ENCODE data around the gene ZNF862. TPM values are rescaled to one million over a fixed set of nuclear protein-coding genes. Genes with fewer than 3 reads are reported as not detected.

Gene ZNF862
- polyA plus RNA-seq, 12 donors = 7.4 to 24.0 (median 10.6) TPM; not detected in 1

- no peak for DNase-seq
Observed at GRCh38 chr7:149809215-149809614, 29.0 kb upstream of the ZNF862 start.

DNA sequence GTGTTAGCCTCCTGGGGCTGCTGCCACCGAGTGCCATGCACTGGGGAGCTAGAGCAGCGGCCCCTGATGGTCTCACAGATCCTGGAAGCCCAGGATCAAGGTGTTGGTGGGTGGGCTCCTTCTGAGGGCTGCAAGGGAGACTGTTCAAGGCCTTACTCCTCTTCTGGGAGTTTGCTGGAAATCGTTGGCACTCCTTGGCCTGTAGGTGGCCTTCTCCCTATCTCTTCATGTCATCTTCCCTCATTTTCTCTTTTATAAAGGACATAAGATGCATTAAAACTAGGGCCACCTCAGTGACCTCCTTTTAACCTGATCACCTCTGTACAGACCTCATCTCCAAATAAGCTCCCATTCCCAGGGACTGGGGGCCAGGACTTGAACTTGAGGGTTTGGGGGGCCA lies 27.0 kb upstream of the ZNF862 start:
- DNase-seq = no peak

DNA sequence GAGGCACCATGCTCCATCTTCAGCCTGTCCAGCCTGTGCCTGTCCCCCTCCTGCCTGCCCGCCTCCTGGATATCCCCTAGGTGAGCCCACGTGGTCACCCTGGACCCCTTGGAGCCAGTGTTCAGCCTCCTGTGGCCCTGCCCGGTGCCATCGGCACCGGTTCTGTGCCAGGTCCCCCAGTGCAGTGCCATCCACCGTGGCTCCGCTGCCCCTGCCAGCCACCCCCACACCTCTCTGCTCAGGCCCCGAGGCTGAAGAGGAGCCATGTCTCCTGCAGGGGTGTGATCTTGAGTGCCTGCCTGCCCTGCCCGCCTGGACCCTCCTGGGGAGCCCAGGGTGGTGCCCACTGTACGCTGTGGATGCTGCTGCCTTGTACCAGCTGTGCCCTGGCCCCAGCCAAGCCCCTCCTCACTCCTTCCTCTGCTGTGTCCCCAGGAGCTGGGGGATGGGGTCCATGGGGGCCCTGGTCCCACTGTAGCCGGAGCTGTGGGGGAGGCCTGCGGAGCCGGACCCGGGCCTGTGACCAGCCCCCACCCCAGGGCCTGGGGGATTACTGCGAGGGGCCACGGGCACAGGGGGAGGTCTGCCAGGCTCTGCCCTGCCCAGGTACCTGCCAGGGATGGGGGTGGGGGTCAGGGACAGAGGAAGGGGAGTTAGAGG lies 26.2 kb upstream of the ZNF862 start:
- DNase-seq = no peak

DNA sequence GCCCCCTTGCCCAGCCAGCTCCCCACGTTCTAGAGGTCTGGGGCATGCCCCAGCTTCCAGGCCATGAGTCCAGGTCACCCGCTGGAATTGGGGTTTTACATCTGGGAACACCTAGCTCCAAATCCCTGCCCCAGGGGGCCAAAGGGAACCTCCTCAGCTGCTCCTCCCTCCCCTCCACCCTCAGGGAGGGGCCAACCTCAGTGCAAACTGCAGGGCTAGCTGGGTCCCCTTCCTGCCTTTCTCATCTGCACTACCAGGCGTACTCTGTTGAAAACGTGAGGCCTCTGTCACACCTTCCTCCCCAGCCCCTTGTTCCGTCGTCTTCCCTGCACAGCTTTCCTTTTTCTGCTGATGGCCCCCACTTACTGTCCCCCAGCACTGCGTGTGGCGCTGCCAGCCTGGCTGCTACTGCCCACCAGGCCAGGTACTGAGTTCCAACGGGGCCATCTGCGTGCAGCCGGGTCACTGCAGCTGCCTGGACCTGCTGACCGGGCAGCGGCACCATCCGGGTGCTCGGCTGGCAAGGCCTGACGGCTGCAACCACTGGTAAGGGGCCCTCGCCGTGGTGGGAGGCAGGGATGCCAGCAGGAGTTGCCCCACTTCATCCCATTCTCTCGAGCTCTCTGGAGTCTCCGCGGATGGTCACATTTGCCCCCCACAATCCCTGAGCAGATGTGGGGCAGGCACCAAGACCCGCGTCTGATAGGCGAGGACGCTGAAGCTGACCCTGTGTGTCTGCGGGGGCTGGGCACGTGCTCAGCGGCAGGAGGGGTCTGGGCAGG lies 24.7 kb upstream of the ZNF862 start:
- DNase-seq = no peak

DNA sequence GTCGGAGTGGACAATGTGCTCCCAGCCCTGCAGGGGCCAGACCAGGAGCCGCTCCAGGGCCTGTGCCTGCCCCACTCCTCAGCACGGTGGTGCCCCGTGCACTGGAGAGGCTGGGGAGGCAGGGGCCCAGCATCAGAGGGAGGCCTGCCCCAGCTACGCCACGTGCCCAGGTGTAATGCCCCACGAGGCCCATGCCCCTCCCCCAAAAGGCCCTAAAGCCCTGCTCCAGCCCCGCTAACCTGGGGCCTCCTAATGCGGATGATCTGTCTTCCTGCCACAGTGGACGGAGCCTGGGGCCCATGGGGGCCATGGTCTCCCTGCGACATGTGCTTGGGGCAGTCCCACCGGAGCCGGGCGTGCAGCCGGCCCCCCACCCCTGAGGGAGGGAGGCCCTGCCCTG lies 23.7 kb upstream of the ZNF862 start:
- no peak for DNase-seq

DNA sequence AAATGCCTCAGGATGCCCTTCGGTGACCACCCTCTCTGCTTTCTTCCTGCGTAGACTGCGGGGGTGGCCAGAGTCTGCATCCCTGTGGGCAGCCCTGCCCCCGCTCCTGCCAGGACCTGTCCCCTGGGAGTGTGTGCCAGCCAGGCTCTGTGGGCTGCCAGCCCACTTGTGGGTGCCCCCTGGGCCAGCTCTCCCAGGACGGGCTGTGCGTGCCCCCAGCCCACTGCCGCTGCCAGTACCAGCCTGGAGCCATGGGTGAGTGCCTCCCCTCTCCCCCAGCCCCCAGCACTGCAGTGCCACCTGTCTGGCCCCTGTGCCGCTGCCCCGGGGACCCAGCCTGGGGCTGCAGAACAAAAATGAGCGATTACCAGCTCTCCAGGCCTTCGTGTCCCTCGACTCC lies 23.1 kb upstream of the ZNF862 start:
- no peak for DNase-seq

DNA sequence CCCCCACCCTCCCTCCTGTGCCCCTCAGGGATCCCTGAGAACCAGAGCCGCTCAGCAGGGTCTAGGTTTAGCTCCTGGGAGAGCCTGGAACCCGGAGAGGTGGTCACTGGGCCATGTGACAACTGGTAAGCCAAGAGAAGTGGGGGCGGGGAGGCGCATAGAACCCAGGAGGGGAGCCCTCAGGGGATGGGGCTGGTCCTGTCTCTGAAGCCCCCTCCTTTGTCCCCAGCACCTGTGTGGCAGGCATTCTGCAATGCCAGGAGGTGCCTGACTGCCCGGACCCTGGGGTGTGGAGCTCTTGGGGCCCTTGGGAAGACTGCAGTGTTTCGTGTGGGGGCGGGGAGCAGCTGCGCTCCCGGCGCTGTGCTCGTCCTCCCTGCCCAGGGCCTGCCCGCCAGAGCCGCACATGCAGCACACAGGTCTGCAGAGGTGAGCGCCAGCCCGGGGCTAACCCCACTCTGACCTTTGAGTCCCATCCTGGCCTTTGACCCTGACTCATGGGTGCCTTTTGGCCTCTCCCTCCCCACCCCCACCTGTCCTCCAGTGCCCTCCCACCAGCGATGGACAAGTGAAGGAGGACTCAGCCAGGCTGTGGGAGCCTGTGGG lies 22.4 kb upstream of the ZNF862 start:
- DNase-seq = no peak

DNA sequence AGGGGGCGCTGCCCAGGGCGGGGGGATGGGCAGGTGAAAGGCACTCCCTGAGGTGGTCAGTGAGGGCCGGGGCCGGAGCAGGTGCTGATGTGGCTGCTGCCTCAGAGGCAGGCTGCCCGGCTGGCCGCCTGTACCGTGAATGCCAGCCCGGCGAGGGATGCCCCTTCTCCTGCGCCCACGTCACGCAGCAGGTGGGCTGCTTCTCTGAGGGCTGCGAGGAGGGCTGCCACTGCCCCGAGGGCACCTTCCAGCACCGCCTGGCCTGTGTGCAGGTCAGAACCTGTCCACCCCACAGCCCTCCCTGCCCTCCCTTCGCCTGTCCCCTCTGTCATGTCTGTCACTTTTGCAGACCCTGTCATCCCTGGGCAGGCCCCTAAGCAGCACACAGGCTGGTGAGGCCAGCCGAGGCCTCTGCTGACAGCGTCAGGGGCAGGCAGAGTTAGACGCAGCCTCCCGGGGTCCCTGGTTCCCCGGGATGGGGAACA lies 21.9 kb upstream of the ZNF862 start:
- no peak for DNase-seq

DNA sequence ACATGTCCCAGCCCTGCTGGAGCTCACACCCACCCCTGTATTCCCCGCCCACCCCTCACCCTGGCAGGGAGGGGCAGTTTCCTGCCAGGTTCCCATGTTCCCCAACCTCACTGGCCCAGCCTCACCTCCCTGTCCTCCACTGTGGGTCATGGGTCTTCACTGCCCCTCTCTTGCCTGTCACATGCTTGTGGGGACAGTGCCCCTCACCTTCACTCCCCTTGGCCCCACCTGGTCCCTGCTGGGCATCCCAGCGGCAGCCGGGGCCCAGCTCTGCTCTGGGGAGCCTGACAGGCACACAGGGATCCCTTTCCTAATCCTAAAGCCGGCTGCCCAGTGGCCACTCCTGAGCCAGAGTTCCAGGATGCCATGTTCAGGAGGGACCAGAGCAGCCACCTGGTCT lies 21.4 kb upstream of the ZNF862 start:
- DNase-seq = no peak

- no peak for DNase-seq
Observed at GRCh38 chr7:149817301-149817771, 20.8 kb upstream of the ZNF862 start.

DNA sequence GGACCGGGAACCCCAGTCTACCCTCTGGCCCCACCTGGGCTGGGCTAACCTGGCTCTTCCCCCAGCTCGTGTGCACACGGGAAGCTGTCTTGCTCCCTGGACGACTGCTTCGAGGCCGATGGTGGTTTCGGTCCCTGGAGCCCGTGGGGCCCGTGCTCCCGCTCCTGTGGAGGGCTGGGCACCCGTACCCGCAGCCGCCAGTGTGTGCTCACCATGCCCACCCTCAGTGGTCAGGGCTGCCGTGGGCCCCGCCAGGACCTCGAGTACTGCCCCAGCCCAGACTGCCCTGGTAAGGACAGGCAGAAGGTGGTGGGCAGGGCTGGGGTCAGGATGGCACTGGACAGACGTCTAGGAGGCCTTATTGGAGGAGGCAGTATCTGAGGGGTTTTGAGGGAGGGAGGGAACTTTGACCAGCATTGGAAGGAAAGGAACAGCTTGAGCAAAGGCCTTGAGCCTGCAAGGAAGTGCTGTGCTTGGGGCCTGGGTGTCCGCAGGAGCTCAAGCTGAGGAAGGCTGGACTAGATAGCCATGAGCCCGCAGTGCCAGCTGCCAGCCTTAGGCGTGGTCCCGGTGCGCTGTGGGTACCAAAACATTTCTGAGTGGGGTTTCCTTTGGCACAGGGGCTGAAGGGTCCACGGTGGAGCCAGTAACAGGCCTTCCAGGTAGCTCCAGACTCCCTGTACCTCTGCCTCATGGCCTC lies 20.2 kb upstream of the ZNF862 start:
- no peak for DNase-seq

DNA sequence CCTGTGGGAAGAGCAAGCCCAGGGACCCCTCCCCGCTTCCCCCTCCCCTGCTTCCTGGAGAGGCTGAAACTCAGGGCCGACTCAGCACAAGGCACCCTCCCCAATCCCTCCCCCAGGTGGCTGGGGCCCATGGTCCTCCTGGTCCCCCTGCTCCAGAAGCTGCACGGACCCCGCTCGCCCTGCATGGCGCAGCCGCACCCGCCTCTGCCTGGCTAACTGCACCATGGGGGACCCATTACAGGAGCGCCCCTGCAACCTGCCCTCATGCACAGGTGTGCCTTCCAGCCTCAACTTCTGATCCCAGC lies 19.7 kb upstream of the ZNF862 start:
- no peak for DNase-seq

DNA sequence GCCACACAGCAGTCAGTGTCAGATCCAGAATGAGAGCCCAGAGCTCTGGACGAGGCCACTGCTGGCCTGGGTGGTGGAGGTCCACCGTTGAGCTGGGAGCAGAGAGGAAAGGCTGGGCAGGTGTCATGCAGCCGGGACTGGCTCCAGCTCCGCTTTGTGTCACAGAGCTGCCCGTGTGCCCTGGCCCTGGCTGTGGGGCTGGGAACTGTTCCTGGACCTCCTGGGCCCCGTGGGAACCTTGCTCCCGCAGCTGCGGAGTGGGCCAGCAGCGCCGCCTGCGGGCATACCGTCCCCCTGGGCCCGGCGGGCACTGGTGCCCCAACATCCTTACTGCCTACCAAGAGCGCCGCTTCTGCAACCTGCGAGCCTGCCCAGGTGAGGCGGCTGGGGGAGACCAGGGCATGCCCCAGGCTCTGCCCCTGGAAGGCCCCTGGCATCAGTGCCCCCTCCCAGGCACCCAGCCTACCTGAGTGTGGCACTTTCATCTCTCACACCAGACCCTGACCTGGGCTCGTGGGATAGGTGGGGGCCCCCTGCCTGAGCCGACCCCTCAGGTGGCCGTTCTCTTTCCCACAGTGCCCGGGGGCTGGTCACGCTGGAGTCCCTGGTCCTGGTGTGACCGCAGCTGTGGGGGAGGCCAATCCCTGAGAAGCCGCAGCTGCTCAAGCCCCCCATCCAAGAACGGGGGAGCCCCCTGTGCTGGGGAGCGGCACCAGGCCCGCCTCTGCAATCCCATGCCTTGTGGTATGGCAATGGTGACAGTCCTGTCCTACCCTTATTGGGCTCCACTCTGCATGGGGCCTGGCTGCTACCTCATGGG lies 18.8 kb upstream of the ZNF862 start:
- DNase-seq = no peak

DNA sequence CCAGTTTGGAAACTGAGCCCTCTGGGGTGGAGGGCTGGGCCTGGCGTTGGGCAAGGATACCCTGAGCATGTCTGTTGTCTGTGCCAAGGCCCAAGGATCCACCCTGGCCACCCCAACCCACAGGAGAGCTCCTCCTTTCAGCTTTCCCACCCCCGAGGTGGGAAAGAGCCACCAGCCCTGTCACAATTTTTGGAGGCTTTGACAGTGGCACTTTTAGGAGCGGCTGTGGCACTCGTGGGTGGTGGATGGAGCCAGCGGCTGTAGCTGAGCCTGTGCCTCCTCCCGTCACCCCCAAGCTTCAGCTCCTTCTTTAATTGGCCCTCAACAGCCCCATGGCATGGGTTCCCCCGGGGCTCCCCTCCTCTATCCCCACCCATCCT lies 18.2 kb upstream of the ZNF862 start:
- DNase-seq = no peak

- DNase-seq = no peak
Observed at GRCh38 chr7:149820622-149821190, 17.5 kb upstream of the ZNF862 start.

DNA sequence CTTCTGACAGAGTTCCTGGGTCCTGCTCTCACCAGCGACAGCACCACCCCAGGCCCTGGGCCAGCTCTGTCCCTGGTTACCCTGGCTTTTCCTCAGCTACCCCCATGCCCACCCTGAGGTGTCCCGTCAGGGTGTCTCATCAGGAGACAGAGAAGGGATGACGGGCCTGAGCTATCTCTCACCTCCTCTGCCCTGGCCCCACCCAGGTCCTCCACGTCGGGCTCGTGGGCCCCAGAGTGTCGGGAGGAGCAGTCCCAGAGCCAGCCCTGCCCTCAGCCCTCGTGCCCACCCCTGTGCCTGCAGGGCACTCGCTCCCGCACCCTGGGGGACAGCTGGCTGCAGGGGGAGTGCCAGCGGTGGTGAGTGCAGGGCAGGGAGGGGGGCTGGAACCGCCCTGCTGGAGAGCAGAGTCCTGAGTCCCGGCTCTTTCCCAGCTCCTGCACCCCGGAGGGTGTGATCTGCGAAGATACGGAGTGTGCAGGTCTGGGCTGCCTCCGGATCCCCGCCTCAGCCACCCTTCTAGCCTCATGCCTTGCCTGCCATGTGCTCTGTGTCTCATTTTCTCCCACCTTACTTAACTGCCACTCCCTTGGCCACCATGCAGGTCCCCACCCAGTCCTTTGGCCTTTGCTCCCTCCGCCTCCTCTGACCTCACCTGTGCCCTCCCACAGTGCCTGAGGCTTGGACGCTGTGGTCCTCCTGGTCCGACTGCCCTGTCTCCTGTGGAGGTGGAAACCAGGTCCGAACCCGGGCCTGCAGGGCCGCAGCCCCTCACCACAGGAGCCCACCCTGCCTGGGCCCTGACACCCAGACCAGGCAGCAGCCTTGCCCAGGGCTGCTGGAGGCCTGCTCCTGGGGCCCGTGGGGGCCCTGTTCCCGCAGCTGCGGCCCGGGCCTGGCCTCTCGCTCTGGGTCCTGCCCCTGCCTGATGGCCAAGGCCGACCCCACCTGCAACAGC lies 16.7 kb upstream of the ZNF862 start:
- no peak for DNase-seq

DNA sequence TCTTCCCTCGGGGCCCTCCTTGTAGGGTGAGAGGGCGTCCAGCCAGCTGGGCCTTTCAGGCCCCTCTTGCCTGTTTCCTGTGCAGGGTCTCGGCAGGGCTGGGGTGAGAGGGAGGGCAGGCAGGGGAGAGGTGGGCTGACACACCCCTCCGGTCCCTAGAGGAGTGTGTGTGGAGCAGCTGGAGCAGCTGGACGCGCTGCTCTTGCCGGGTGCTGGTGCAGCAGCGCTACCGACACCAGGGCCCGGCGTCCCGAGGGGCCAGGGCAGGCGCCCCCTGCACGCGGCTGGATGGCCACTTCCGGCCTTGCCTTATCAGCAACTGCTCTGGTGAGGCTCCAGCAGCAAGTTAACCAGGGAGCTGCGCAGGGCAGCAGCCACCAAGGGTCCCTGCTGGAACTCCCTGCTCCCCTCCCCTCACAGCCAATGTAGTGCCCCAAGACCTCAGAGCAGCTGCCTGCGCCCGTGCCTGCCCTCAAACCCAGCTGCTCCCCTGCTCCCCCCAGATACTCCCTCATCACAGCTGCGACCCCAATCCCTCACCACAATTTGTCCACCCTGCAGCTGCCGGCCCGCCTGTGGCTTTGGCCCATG lies 15.7 kb upstream of the ZNF862 start:
- no peak for DNase-seq

GRCh38 chr7:149823191-149823630 lies 15.0 kb upstream of the ZNF862 start:
- no peak for DNase-seq

- no peak for DNase-seq
Observed at GRCh38 chr7:149823631-149824199, 14.5 kb upstream of the ZNF862 start.

Measured in muscle of arm (tissue), 12 donors.